Measurements from ENCODE around the gene ZSCAN23. TPM values are rescaled to one million over a fixed set of nuclear protein-coding genes. Genes with fewer than 3 reads are reported as not detected.
A peak's percentile ranks its signal among the peaks of the same experiment; 100 is the strongest.

ZSCAN23 gene
- total RNA-seq, 1 experiment from 2014 or later, result 13.7 TPM

DNA sequence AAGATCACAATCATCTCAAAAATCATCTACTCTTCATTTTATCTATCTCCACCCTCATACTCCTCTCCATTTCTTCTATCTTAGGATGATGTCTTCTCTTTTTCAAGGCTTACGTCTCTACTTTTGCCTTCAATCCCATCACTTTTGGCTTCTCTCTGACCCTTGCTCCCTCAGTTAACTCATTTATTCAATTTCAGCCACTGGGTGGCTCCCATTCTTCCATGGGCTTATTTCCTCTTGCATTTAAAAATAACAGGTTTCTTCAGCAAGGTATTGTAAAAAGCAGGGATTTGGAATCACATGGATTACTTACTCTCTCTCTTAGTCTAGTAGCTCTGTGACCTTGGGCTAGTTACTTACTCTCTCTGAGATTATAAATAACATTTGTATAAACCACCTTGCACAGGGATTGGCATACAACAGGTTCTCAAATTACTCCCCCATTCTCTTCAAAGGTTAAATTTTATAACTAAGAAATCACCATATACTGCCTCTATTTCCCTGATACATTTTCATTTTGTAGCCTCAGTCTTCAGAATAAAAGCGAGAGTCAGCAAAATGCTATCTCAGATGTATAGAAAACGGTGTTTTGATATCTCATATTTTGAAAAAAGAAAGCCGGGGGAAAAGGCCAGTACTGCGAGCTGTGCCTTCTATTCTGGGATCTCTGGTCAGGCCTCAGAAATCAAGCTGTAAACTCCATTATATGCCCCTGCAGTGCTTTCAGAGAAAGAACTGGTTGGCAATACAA is 49.2 kb downstream of the ZSCAN23 start:
- in situ Hi-C loops (cut with HindIII; ENCODE audit: low pct_unique_long_range_greater_than_20kb, low sequenced_read_pairs), result no loop called here
- no peak for DNase-seq (ENCODE audit: low read depth)

DNA sequence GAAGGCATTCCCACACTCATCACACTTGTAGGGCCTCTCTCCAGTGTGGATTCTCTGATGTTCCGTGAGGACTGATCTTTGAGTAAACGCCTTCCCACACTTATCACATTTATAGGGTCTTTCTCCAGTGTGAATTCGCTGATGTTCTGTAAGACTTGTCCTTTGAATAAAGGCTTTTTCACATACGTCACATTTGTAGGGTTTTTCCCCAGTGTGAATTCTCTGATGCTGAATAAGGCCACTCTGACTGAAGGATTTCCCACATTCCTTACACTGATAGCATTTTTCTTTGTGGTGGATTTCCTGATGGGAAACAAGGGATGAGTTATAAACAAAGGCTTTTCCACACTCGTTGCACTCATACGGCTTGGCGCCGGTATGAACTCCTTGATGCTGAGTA is 52.6 kb downstream of the ZSCAN23 start:
- in situ Hi-C loops (cut with HindIII; ENCODE audit: low pct_unique_long_range_greater_than_20kb, low sequenced_read_pairs), result no loop called here
- DNase-seq (ENCODE audit: low read depth), result no peak

DNA sequence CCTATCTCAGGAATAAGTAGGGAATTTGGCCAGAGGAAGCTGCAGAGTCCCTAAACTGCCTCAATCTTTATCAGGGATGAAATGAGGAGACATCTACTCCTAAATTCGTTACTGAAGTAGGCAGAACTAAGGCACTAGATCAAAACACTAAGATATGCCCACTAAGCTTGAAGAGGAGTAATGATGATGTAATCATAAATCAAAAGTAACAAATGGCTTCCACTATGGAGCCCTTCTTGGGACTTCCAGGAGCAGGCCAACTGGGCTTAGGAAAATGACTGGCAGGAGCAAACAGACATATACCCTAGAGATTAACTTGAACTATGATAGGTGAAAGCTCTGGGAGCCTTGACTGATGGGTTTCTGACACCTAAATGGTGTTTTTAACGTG is 59.2 kb downstream of the ZSCAN23 start:
- in situ Hi-C loops (cut with HindIII; ENCODE audit: low pct_unique_long_range_greater_than_20kb, low sequenced_read_pairs), result no loop called here
- no peak for DNase-seq (ENCODE audit: low read depth)

DNA sequence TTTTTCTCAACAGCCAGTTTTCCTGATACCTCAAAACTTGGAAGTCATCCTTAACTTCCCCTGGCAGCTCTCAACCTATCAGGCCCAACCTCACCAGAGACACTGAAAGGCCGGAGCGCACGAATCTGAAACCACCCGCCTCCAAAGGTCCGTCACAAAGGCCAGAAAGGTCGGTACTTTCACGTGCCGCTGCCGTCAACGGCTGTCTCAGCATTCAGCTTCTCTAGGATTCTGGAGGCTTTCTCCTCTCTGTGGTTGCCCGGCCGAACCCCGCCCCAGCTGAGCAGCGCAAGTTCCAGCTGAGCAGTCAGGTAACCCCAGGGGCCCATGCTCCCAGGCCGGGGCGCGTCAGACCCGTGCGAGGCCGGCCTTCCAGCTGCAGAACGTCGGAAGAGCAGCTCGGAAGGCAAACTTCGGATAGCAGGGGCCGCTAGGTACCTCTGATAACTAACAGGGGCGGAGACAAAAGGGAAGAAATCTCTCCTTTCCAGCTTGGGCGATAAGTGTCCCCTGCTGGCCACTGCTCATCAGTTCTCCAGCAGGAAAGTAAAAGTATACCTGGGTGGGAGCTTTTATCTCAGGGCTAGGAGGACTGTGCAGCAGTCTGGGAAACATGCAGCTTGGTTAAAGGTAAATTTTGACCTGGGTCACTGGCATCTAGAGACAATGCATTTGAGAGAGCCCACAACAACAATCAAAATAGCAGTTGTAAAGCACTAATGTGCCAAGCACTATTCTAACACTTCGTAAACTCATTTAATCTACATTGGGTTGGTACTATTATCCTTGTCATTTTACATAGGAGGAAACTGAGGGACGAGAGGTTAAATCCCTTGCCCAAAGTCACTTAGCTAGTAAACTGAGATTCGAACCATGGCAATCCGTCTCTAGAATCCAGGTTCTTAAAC is 59.8 kb downstream of the ZSCAN23 start:
- DNase-seq (ENCODE audit: low read depth), result peak; percentile 89

More for the DNA sequence above, 59.8 kb downstream of the ZSCAN23 start:
- in situ Hi-C loops (cut with HindIII; ENCODE audit: low pct_unique_long_range_greater_than_20kb, low sequenced_read_pairs), result no loop called here

Other genes starting within 250 kb of the ZSCAN23 start
- 11.3 and 17.1 TPM in 2 replicates for gene ZSCAN9, start 218.2 kb downstream of the ZSCAN23 start, total RNA-seq (2014; rRNA removed; shearing (Covaris generic); ENCODE audit: low replicate concordance)
- gene ZKSCAN4, start 191.2 kb downstream of the ZSCAN23 start, total RNA-seq (2014; rRNA removed; shearing (Covaris generic); ENCODE audit: low replicate concordance), result 6.6 and 16.9 TPM in 2 replicates
- not detected in 2 replicates for gene NKAPL, start 184.2 kb downstream of the ZSCAN23 start, total RNA-seq (2014; rRNA removed; shearing (Covaris generic); ENCODE audit: low replicate concordance)
- gene ZSCAN26, start 176.3 kb downstream of the ZSCAN23 start, total RNA-seq (2014; rRNA removed; shearing (Covaris generic); ENCODE audit: low replicate concordance), result 20.0 and 29.9 TPM in 2 replicates
- gene PGBD1, start 161.9 kb downstream of the ZSCAN23 start, total RNA-seq (2014; rRNA removed; shearing (Covaris generic); ENCODE audit: low replicate concordance), result 0.52 TPM in 1 of 2 replicates, not detected in the other
- gene ZSCAN31, start 107.3 kb downstream of the ZSCAN23 start, total RNA-seq (2014; rRNA removed; shearing (Covaris generic); ENCODE audit: low replicate concordance), result 97.8 and 235 TPM in 2 replicates
- gene ZKSCAN3, start 93.5 kb downstream of the ZSCAN23 start, total RNA-seq (2014; rRNA removed; shearing (Covaris generic); ENCODE audit: low replicate concordance), result 5.9 and 6.2 TPM in 2 replicates
- 6.9 and 7.3 TPM in 2 replicates for gene ZSCAN12, start 43.7 kb downstream of the ZSCAN23 start, total RNA-seq (2014; rRNA removed; shearing (Covaris generic); ENCODE audit: low replicate concordance)
- gene GPX6, start 72.3 kb upstream of the ZSCAN23 start, total RNA-seq (2014; rRNA removed; shearing (Covaris generic); ENCODE audit: low replicate concordance), result not detected in 2 replicates
- not detected in 2 replicates for gene GPX5, start 82.4 kb upstream of the ZSCAN23 start, total RNA-seq (2014; rRNA removed; shearing (Covaris generic); ENCODE audit: low replicate concordance)

All from Caki2 (cell line).